HEK293 (cell line): Measurements from ENCODE around the gene TMEM179.

ENCODE experiments used
- CTCF ChIA-PET: fragments of 350-600 bp; formaldehyde crosslinking; extraction: SDS; loops from one replicate; lab custom pipeline; 2021; ENCODE audit warnings: antibody characterized with exemption; lab: Yijun Ruan, JAX
- POLR2A ChIA-PET: fragments of 300-600 bp; formaldehyde crosslinking; extraction: SDS; loops from one replicate; lab custom pipeline; 2020; ENCODE audit warnings: antibody characterized with exemption, inconsistent platforms; lab: Yijun Ruan, JAX
- H3K27ac ChIP-seq: fragments of 200-500 bp; sonication (Bioruptor generic); 2 replicates; pipeline ENCODE4 v1.5.1; 2014; ENCODE audit warnings: low read depth, low read length, control low read depth, inconsistent platforms; ENCODE audit errors: extremely low read depth
- H3K36me3 ChIP-seq, 2 experiments: fragments of 200-500 bp in 1 of 2; sonication (Bioruptor generic) in 1 of 2; 1 replicate in 1 of 2; 2 replicates in 1 of 2; pipeline ENCODE4 v1.5.1; 2014 to 2017; ENCODE audit warnings: inconsistent platforms in 2 of 2, low read length in 2 of 2; ENCODE audit not compliant: control insufficient read depth in 2 of 2, insufficient read depth in 1 of 2
- H3K4me1 ChIP-seq: fragments of 200-500 bp; sonication (Bioruptor generic); 2 replicates; pipeline ENCODE4 v1.5.1; 2014; ENCODE audit warnings: mild to moderate bottlenecking, low read length, inconsistent platforms; ENCODE audit not compliant: control insufficient read depth, insufficient read depth
- H3K4me3 ChIP-seq: 2 replicates; pipeline ENCODE4 v1.5.1; 2011; ENCODE audit warnings: low read depth, mild to moderate bottlenecking, control low read depth, low read length, moderate library complexity
- H3K9me3 ChIP-seq: fragments of 200-500 bp; sonication (Bioruptor generic); 2 replicates; pipeline ENCODE4 v1.5.1; 2014; ENCODE audit warnings: low read depth, low read length, inconsistent platforms; ENCODE audit not compliant: control insufficient read depth, insufficient read depth
- AEBP2 ChIP-seq: fragments of 450-650 bp; formaldehyde crosslinking; IDR thresholded peaks from 2 replicates; pipeline ENCODE4 v1.5.1; 2016; ENCODE audit warnings: missing biosample characterization, missing genetic modification characterization, borderline replicate concordance
- GFI1B ChIP-seq: fragments of 450-650 bp; formaldehyde crosslinking; IDR thresholded peaks from 2 replicates; pipeline ENCODE4 v1.5.1; 2016; ENCODE audit warnings: missing biosample characterization, missing genetic modification characterization
- KLF7 ChIP-seq: fragments of 450-650 bp; formaldehyde crosslinking; IDR thresholded peaks from 2 replicates; pipeline ENCODE4 v1.5.1; 2016; ENCODE audit warnings: missing biosample characterization, missing genetic modification characterization, borderline replicate concordance
- MEIS1 ChIP-seq: sonication (generic); formaldehyde crosslinking; IDR thresholded peaks from 2 replicates; pipeline ENCODE4 v1.8.1; 2022; ENCODE audit warnings: missing genetic modification reagents, mild to moderate bottlenecking, borderline replicate concordance
- MZF1 ChIP-seq: fragments of 450-650 bp; formaldehyde crosslinking; IDR thresholded peaks from 2 replicates; pipeline ENCODE4 v1.5.1; 2017; ENCODE audit warnings: missing biosample characterization, missing genetic modification characterization, borderline replicate concordance
- WT1 ChIP-seq: fragments of 450-650 bp; formaldehyde crosslinking; IDR thresholded peaks from 2 replicates; pipeline ENCODE4 v1.5.1; 2016; ENCODE audit warnings: missing biosample characterization, missing genetic modification characterization
- YY1 ChIP-seq: fragments of 450-650 bp; formaldehyde crosslinking; IDR thresholded peaks from 2 replicates; pipeline ENCODE4 v1.5.1; 2018; ENCODE audit warnings: missing biosample characterization, missing genetic modification characterization
- ZBTB1 ChIP-seq: fragments of 450-650 bp; formaldehyde crosslinking; IDR thresholded peaks from 2 replicates; pipeline ENCODE4 v1.5.1; 2016; ENCODE audit warnings: missing biosample characterization, missing genetic modification characterization
- ZBTB48 ChIP-seq: fragments of 450-650 bp; formaldehyde crosslinking; IDR thresholded peaks from 2 replicates; pipeline ENCODE4 v1.5.1; 2016; ENCODE audit warnings: missing biosample characterization, missing genetic modification characterization
- ZFP3 ChIP-seq: fragments of 450-650 bp; formaldehyde crosslinking; IDR thresholded peaks from 2 replicates; pipeline ENCODE4 v1.5.1; 2016; ENCODE audit warnings: low read depth, missing biosample characterization, missing genetic modification characterization
- ZNF114 ChIP-seq: fragments of 450-650 bp; formaldehyde crosslinking; IDR thresholded peaks from 2 replicates; pipeline ENCODE4 v1.5.0; 2017; ENCODE audit warnings: missing biosample characterization, missing genetic modification characterization
- ZNF133 ChIP-seq: fragments of 450-650 bp; formaldehyde crosslinking; IDR thresholded peaks from 2 replicates; pipeline ENCODE4 v1.5.1; 2016; ENCODE audit warnings: missing biosample characterization, missing genetic modification characterization
- ZNF148 ChIP-seq: fragments of 450-650 bp; formaldehyde crosslinking; IDR thresholded peaks from 2 replicates; pipeline ENCODE4 v1.5.0; 2017; ENCODE audit warnings: missing biosample characterization, missing genetic modification characterization, borderline replicate concordance
- ZNF155 ChIP-seq: fragments of 450-650 bp; formaldehyde crosslinking; IDR thresholded peaks from 2 replicates; pipeline ENCODE4 v1.5.1; 2016; ENCODE audit warnings: missing biosample characterization, missing genetic modification characterization
- ZNF174 ChIP-seq: fragments of 450-650 bp; formaldehyde crosslinking; IDR thresholded peaks from 2 replicates; pipeline ENCODE4 v1.5.0; 2017; ENCODE audit warnings: missing biosample characterization, mild to moderate bottlenecking, missing genetic modification characterization
- ZNF18 ChIP-seq: fragments of 450-650 bp; formaldehyde crosslinking; IDR thresholded peaks from 2 replicates; pipeline ENCODE4 v1.5.1; 2016; ENCODE audit warnings: missing biosample characterization, missing genetic modification characterization
- ZNF2 ChIP-seq: fragments of 450-650 bp; formaldehyde crosslinking; IDR thresholded peaks from 2 replicates; pipeline ENCODE4 v1.5.1; 2016; ENCODE audit warnings: missing biosample characterization, missing genetic modification characterization
- ZNF202 ChIP-seq: fragments of 450-650 bp; formaldehyde crosslinking; IDR thresholded peaks from 2 replicates; pipeline ENCODE4 v1.5.1; 2016; ENCODE audit warnings: missing biosample characterization, missing genetic modification characterization, borderline replicate concordance
- ZNF23 ChIP-seq: fragments of 450-650 bp; formaldehyde crosslinking; IDR thresholded peaks from 2 replicates; pipeline ENCODE4 v1.5.1; 2016; ENCODE audit warnings: missing biosample characterization, missing genetic modification characterization, borderline replicate concordance
- ZNF324 ChIP-seq: fragments of 450-650 bp; formaldehyde crosslinking; IDR thresholded peaks from 2 replicates; pipeline ENCODE4 v1.5.1; 2016; ENCODE audit warnings: missing biosample characterization, missing genetic modification characterization
- ZNF510 ChIP-seq: fragments of 450-650 bp; formaldehyde crosslinking; IDR thresholded peaks from 2 replicates; pipeline ENCODE4 v1.5.1; 2018; ENCODE audit warnings: mild to moderate bottlenecking, missing genetic modification characterization, missing biosample characterization; ENCODE audit not compliant: insufficient replicate concordance
- ZNF513 ChIP-seq: fragments of 450-650 bp; IDR thresholded peaks from 2 replicates; pipeline ENCODE4 v1.5.1; 2018; ENCODE audit warnings: missing biosample characterization, missing genetic modification characterization
- ZNF555 ChIP-seq: fragments of 450-650 bp; formaldehyde crosslinking; conservative IDR thresholded peaks from 2 replicates; pipeline ENCODE4 v1.5.1; 2017; ENCODE audit warnings: missing biosample characterization, mild to moderate bottlenecking, missing genetic modification characterization, inconsistent platforms
- ZNF560 ChIP-seq: fragments of 450-650 bp; formaldehyde crosslinking; IDR thresholded peaks from 2 replicates; pipeline ENCODE4 v1.5.1; 2017; ENCODE audit warnings: missing biosample characterization, missing genetic modification characterization, borderline replicate concordance
- ZNF585B ChIP-seq: fragments of 450-650 bp; formaldehyde crosslinking; IDR thresholded peaks from 2 replicates; pipeline ENCODE4 v1.5.1; 2016; ENCODE audit warnings: missing biosample characterization, missing genetic modification characterization
- ZNF610 ChIP-seq: fragments of 450-650 bp; formaldehyde crosslinking; IDR thresholded peaks from 2 replicates; pipeline ENCODE4 v1.5.1; 2016; ENCODE audit warnings: missing biosample characterization, missing genetic modification characterization, borderline replicate concordance
- ZNF626 ChIP-seq: fragments of 450-650 bp; sonication (Bioruptor Pico); formaldehyde crosslinking; IDR thresholded peaks from 2 replicates; pipeline ENCODE4 v1.5.1; 2018; ENCODE audit warnings: missing biosample characterization, missing genetic modification characterization, inconsistent platforms
- ZNF785 ChIP-seq: fragments of 450-650 bp; formaldehyde crosslinking; IDR thresholded peaks from 2 replicates; pipeline ENCODE4 v1.5.1; 2016; ENCODE audit warnings: missing biosample characterization, missing genetic modification characterization
- ZNF791 ChIP-seq: fragments of 450-650 bp; formaldehyde crosslinking; IDR thresholded peaks from 2 replicates; pipeline ENCODE4 v1.5.1; 2016; ENCODE audit warnings: missing biosample characterization, missing genetic modification characterization
- ZXDB ChIP-seq: fragments of 450-650 bp; formaldehyde crosslinking; IDR thresholded peaks from 2 replicates; pipeline ENCODE4 v1.5.1; 2016; ENCODE audit warnings: missing biosample characterization, missing genetic modification characterization

TMEM179 gene

GRCh38 chr14:104582662-104583061 lies 21.9 kb downstream of the TMEM179 start:
- H3K4me1 ChIP-seq, result no peaks in the 10 kb centered on the region
- POLR2A ChIA-PET, result no interaction called here
- TF ChIP-seq ZNF513 (tag by site-specific recombination) (no peak), WT1 (tag by site-specific recombination) (no peak), ZNF18 (no peak), ZNF174 (tag by site-specific recombination) (no peak), ZNF155 (tag by site-specific recombination) (no peak), ZNF585B (no peak), ZNF2 (tag by site-specific recombination) (no peak), ZNF555 (tag by site-specific recombination) (no peak), KLF7 (tag by site-specific recombination) (no peak), ZNF324 (tag by site-specific recombination) (no peak), MZF1 (tag by site-specific recombination) (no peak), ZBTB1 (tag by site-specific recombination) (no peak)
- no peak overlapping the region for H3K4me3 ChIP-seq
- H3K27ac ChIP-seq, result no peak overlapping the region
- H3K36me3 ChIP-seq, result no peaks in the 10 kb centered on the region
- CTCF ChIA-PET, result interaction anchor here (0.6 kb wide), 1 partner anchor 468 kb away, joined by 3 read pairs; no protein-coding TSS in a partner anchor
- H3K9me3 ChIP-seq, result no peaks in the 10 kb centered on the region

- CTCF ChIA-PET, result interaction anchor here (0.6 kb wide), 1 partner anchor 467 kb away, joined by 3 read pairs; no protein-coding TSS in a partner anchor
- TF ChIP-seq ZXDB, result no peak
- TF ChIP-seq ZNF202 (tag by site-specific recombination), result no peak
- no peak for TF ChIP-seq AEBP2 (tag by site-specific recombination)
- no peak for TF ChIP-seq ZNF114 (tag by site-specific recombination)
- no peak for TF ChIP-seq ZNF560
- TF ChIP-seq ZNF510, result no peak
- TF ChIP-seq GFI1B (tag by site-specific recombination), result no peak
- no peak for TF ChIP-seq ZBTB48
- TF ChIP-seq ZFP3, result no peak
- TF ChIP-seq ZNF133 (tag by site-specific recombination), result no peak
- TF ChIP-seq ZNF626 (tag by site-specific recombination), result no peak
- TF ChIP-seq ZNF791 (tag by site-specific recombination), result no peak
- TF ChIP-seq ZNF23 (tag by site-specific recombination), result no peak
- TF ChIP-seq MEIS1 (CRISPR knock-in tag), result no peak
- no peak for TF ChIP-seq ZNF785
- TF ChIP-seq YY1, result no peak
- no peak for TF ChIP-seq ZNF610
- TF ChIP-seq ZNF148, result no peak
Observed at GRCh38 chr14:104582005-104582404, 22.6 kb downstream of the TMEM179 start.

More at GRCh38 chr14:104582005-104582404, 22.6 kb downstream of the TMEM179 start:
- POLR2A ChIA-PET, result no interaction called here
- Histone ChIP-seq H3K4me1 (no peaks in the 10 kb centered on the region), H3K27ac (no peak overlapping the region), H3K36me3 (no peaks in the 10 kb centered on the region), H3K4me3 (no peak overlapping the region), H3K9me3 (no peaks in the 10 kb centered on the region)
